Measurements from ENCODE around the gene REXO4. TPM values are rescaled to one million over a fixed set of nuclear protein-coding genes. Genes with fewer than 3 reads are reported as not detected.

Gene REXO4
- total and polyA plus RNA-seq, 2 of the 8 experiments (the other 6 are each of a cell fraction or from before 2014, with no cell fraction given): 19.1 to 38.3 TPM

DNA sequence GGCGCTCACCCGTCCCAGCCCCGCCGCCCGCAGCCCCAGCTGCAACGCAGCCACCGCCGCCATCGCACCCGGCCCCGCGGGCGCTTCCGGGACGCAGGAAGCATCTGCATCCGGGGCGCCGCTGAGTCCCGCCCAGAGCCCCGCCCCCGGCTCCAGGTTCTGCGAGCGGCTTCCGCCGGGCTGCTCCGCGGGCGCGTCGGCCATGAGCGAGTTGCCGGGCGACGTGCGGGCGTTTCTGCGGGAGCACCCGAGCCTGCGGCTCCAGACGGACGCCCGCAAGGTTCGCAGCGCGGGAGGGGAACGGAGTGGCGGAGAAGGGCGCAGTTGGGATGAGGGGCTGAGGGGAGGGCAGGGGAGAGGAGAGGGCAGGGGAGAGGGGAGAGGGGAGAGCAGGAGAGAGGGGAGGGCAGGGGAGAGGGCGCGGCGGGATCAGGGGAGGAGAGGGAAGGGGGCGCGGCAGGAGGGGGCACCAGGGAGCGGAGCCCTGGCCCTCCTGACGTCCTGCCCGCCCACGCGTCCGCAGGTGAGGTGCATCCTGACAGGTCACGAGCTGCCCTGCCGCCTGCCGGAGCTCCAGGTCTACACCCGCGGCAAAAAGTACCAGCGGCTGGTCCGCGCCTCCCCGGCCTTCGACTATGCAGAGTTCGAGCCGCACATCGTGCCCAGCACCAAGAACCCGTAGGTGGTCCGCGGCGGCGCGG lies 61.3 kb downstream of the REXO4 start, which contains the start of the genes SURF1 and SURF2 (continued):
- TF ChIP-seq SAP30 (IDR thresholded peaks at IDR 0.05; ENCODE audit: insufficient read depth, insufficient replicate concordance, low read length) (peak; percentile 54), TBP (IDR thresholded peaks at IDR 0.05; ENCODE audit: low read depth, low read length) (peak; percentile 28; the same call in 1 of the 2 replicates), RNF2 (IDR thresholded peaks at IDR 0.05; ENCODE audit: borderline replicate concordance, low read depth, low read length, missing control alignments, poor library complexity, severe bottlenecking) (no peak), SRF (IDR thresholded peaks at IDR 0.05; ENCODE audit: low read depth, low read length) (peak; percentile 43; the same call in 1 of the 2 replicates), GABPA (IDR thresholded peaks at IDR 0.05; ENCODE audit: borderline replicate concordance, insufficient read depth, low read length) (peak; percentile 76; the same call in 1 of the 2 replicates), JUND (IDR thresholded peaks at IDR 0.05; ENCODE audit: low read length) (no peak), RAD21 (IDR thresholded peaks at IDR 0.05 in 1 of 2, conservative IDR thresholded peaks at IDR 0.05 in 1 of 2; ENCODE audit: low read depth in 2 of 2, low read length in 2 of 2) (no peak)

Other genes with a start within 250 kb of the REXO4 start
- not detected in 2 replicates for gene OBP2B, start 208.8 kb downstream of the REXO4 start, total RNA-seq (2021; fragmentation: NEBNext Ultra II Directional; extraction: Animal tissue kit (Norgen Biotek cat#: 25700))
- not detected in 2 replicates for gene OBP2B, start 208.8 kb downstream of the REXO4 start, polyA plus RNA-seq (2011; rRNA removed)
- not detected in 2 replicates for gene ABO, start 142.8 kb downstream of the REXO4 start, total RNA-seq (2021; fragmentation: NEBNext Ultra II Directional; extraction: Animal tissue kit (Norgen Biotek cat#: 25700))
- 0.03 and 0.19 TPM in 2 replicates for gene ABO, start 142.8 kb downstream of the REXO4 start, polyA plus RNA-seq (2011; rRNA removed)
- 23.7 and 26.7 TPM in 2 replicates for gene SURF6, start 81.8 kb downstream of the REXO4 start, total RNA-seq (2021; fragmentation: NEBNext Ultra II Directional; extraction: Animal tissue kit (Norgen Biotek cat#: 25700))
- gene SURF6, start 81.8 kb downstream of the REXO4 start, polyA plus RNA-seq (2011; rRNA removed): 6.1 and 9.6 TPM in 2 replicates
- 56.4 and 61.8 TPM in 2 replicates for gene MED22, start 69.9 kb downstream of the REXO4 start, total RNA-seq (2021; fragmentation: NEBNext Ultra II Directional; extraction: Animal tissue kit (Norgen Biotek cat#: 25700))
- 68.4 and 105 TPM in 2 replicates for gene MED22, start 69.9 kb downstream of the REXO4 start, polyA plus RNA-seq (2011; rRNA removed)
- gene RPL7A, start 69.8 kb downstream of the REXO4 start, total RNA-seq (2021; fragmentation: NEBNext Ultra II Directional; extraction: Animal tissue kit (Norgen Biotek cat#: 25700)): 2,578 and 2,633 TPM in 2 replicates
- gene RPL7A, start 69.8 kb downstream of the REXO4 start, polyA plus RNA-seq (2011; rRNA removed): 2,379 and 2,783 TPM in 2 replicates
- 39.6 and 43.1 TPM in 2 replicates for gene SURF1, start 61.5 kb downstream of the REXO4 start, total RNA-seq (2021; fragmentation: NEBNext Ultra II Directional; extraction: Animal tissue kit (Norgen Biotek cat#: 25700))
- gene SURF1, start 61.5 kb downstream of the REXO4 start, polyA plus RNA-seq (2011; rRNA removed): 35.4 and 44.7 TPM in 2 replicates
- gene SURF2, start 61.5 kb downstream of the REXO4 start, total RNA-seq (2021; fragmentation: NEBNext Ultra II Directional; extraction: Animal tissue kit (Norgen Biotek cat#: 25700)): 36.6 and 42.1 TPM in 2 replicates
- gene SURF2, start 61.5 kb downstream of the REXO4 start, polyA plus RNA-seq (2011; rRNA removed): 37.7 and 54.4 TPM in 2 replicates
- 167 and 182 TPM in 2 replicates for gene SURF4, start 42.0 kb downstream of the REXO4 start, total RNA-seq (2021; fragmentation: NEBNext Ultra II Directional; extraction: Animal tissue kit (Norgen Biotek cat#: 25700))
- gene SURF4, start 42.0 kb downstream of the REXO4 start, polyA plus RNA-seq (2011; rRNA removed): 176 and 201 TPM in 2 replicates
- not detected in 2 replicates for gene STKLD1, start 41.6 kb downstream of the REXO4 start, total RNA-seq (2021; fragmentation: NEBNext Ultra II Directional; extraction: Animal tissue kit (Norgen Biotek cat#: 25700))
- 0.26 and 0.55 TPM in 2 replicates for gene STKLD1, start 41.6 kb downstream of the REXO4 start, polyA plus RNA-seq (2011; rRNA removed)
- 5.1 and 5.8 TPM in 2 replicates for gene ADAMTS13, start 4.4 kb upstream of the REXO4 start, total RNA-seq (2021; fragmentation: NEBNext Ultra II Directional; extraction: Animal tissue kit (Norgen Biotek cat#: 25700))
- 4.4 and 6.6 TPM in 2 replicates for gene ADAMTS13, start 4.4 kb upstream of the REXO4 start, polyA plus RNA-seq (2011; rRNA removed)
- 13.3 and 13.4 TPM in 2 replicates for gene CACFD1, start 42.0 kb upstream of the REXO4 start, total RNA-seq (2021; fragmentation: NEBNext Ultra II Directional; extraction: Animal tissue kit (Norgen Biotek cat#: 25700))
- gene CACFD1, start 42.0 kb upstream of the REXO4 start, polyA plus RNA-seq (2011; rRNA removed): 15.5 and 23.6 TPM in 2 replicates
- 16.6 and 17.9 TPM in 2 replicates for gene SLC2A6, start 61.1 kb upstream of the REXO4 start, total RNA-seq (2021; fragmentation: NEBNext Ultra II Directional; extraction: Animal tissue kit (Norgen Biotek cat#: 25700))
- gene SLC2A6, start 61.1 kb upstream of the REXO4 start, polyA plus RNA-seq (2011; rRNA removed): 17.8 and 18.6 TPM in 2 replicates
- gene MYMK, start 106.9 kb upstream of the REXO4 start, total RNA-seq (2021; fragmentation: NEBNext Ultra II Directional; extraction: Animal tissue kit (Norgen Biotek cat#: 25700)): not detected in 2 replicates
- 0.30 TPM in 1 of 2 replicates, not detected in the other for gene MYMK, start 106.9 kb upstream of the REXO4 start, polyA plus RNA-seq (2011; rRNA removed)
- 0.69 and 0.74 TPM in 2 replicates for gene ADAMTSL2, start 116.7 kb upstream of the REXO4 start, total RNA-seq (2021; fragmentation: NEBNext Ultra II Directional; extraction: Animal tissue kit (Norgen Biotek cat#: 25700))
- gene ADAMTSL2, start 116.7 kb upstream of the REXO4 start, polyA plus RNA-seq (2011; rRNA removed): 0.76 and 1.0 TPM in 2 replicates
- 0.38 and 0.63 TPM in 2 replicates for gene FAM163B, start 191.4 kb upstream of the REXO4 start, total RNA-seq (2021; fragmentation: NEBNext Ultra II Directional; extraction: Animal tissue kit (Norgen Biotek cat#: 25700))
- 1.0 and 2.6 TPM in 2 replicates for gene FAM163B, start 191.4 kb upstream of the REXO4 start, polyA plus RNA-seq (2011; rRNA removed)
- gene DBH, start 218.4 kb upstream of the REXO4 start, total RNA-seq (2021; fragmentation: NEBNext Ultra II Directional; extraction: Animal tissue kit (Norgen Biotek cat#: 25700)): 0.29 TPM in 1 of 2 replicates, not detected in the other
- 0.18 and 0.24 TPM in 2 replicates for gene DBH, start 218.4 kb upstream of the REXO4 start, polyA plus RNA-seq (2011; rRNA removed)

Measured in H1 (cell line).